DLD1 (cell line): ENCODE results near the gene VSTM2L.

Experiments used
- in situ Hi-C: cut with HindIII; loops from 2 replicates; pipeline ENCODE4 v1.10.0; 2017; ENCODE audit warnings: low sequenced_read_pairs

VSTM2L gene

GRCh38 chr20:37915434-37915787 lies 12.5 kb downstream of the VSTM2L start:
- in situ Hi-C loops: loop anchor here (10.0 kb wide), 1 partner anchor 79 kb away; no protein-coding TSS in a partner anchor

GRCh38 chr20:37915800-37916570 lies 13.1 kb downstream of the VSTM2L start:
- in situ Hi-C loops: loop anchor here (10.0 kb wide), 1 partner anchor 79 kb away; no protein-coding TSS in a partner anchor

GRCh38 chr20:37917461-37917860 lies 14.5 kb downstream of the VSTM2L start:
- in situ Hi-C loops: loop anchor here (10.0 kb wide), 1 partner anchor 77 kb away; no protein-coding TSS in a partner anchor

GRCh38 chr20:37918035-37918434 lies 15.1 kb downstream of the VSTM2L start:
- in situ Hi-C loops: loop anchor here (10.0 kb wide), 1 partner anchor 77 kb away; no protein-coding TSS in a partner anchor

GRCh38 chr20:37919389-37920040 lies 16.6 kb downstream of the VSTM2L start:
- in situ Hi-C loops: loop anchor here (10.0 kb wide), 1 partner anchor 75 kb away; no protein-coding TSS in a partner anchor

GRCh38 chr20:37920270-37920669 lies 17.3 kb downstream of the VSTM2L start:
- in situ Hi-C loops: no loop called here

- in situ Hi-C loops: no loop called here
Measured at GRCh38 chr20:37920679-37921322, 17.9 kb downstream of the VSTM2L start.

GRCh38 chr20:37921341-37921929 lies 18.5 kb downstream of the VSTM2L start:
- in situ Hi-C loops: no loop called here

GRCh38 chr20:37922016-37922415 lies 19.1 kb downstream of the VSTM2L start:
- in situ Hi-C loops: no loop called here

GRCh38 chr20:37925265-37926165 lies 22.6 kb downstream of the VSTM2L start:
- in situ Hi-C loops: no loop called here

- in situ Hi-C loops: no loop called here
Measured at GRCh38 chr20:37926612-37927011, 23.7 kb downstream of the VSTM2L start.

- in situ Hi-C loops: no loop called here
Measured at GRCh38 chr20:37927410-37928095, 24.6 kb downstream of the VSTM2L start.

GRCh38 chr20:37928996-37929682 lies 26.2 kb downstream of the VSTM2L start:
- in situ Hi-C loops: no loop called here

- in situ Hi-C loops: no loop called here
Measured at GRCh38 chr20:37929683-37930014, 26.7 kb downstream of the VSTM2L start.

GRCh38 chr20:37931153-37931922 lies 28.4 kb downstream of the VSTM2L start:
- in situ Hi-C loops: no loop called here

GRCh38 chr20:37932074-37932473 lies 29.1 kb downstream of the VSTM2L start:
- in situ Hi-C loops: no loop called here

- in situ Hi-C loops: no loop called here
Measured at GRCh38 chr20:37932919-37933318, 30.0 kb downstream of the VSTM2L start.
